Measurements from ENCODE around the gene XYLT2. TPM values are rescaled to one million over a fixed set of nuclear protein-coding genes. Genes with fewer than 3 reads are reported as not detected.
"Not testable (repeated sequence)": the region's sequence is repeated elsewhere in the genome, so short reads cannot be mapped to it uniquely, and the experiment has no call there.

Gene XYLT2
- total and polyA plus RNA-seq, 5 donors: 13.2 to 19.1 (median 18.2) TPM

DNA sequence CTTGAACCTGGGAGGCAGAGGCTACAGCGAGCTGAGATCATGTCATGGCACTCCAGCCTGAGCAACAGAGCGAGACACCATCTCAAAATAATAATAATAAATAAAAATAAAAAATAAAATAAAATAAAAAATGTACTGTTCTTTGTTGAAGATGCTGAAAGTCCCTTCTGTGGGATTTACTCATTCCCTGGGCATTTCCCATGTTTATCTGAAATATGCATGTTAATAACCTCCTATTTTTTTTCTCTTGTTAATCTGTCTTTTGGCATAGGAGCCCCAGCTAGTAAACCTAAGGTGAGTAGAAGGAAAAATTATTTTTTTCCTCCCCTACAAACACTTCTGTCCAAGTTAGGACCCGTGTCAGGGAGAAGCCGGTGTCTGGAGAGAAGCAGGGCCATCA is 37.3 kb upstream of the XYLT2 start:
- Histone ChIP-seq H3K4me3 (ENCODE audit: low read length) (no peak overlapping the region), H3K27ac (ENCODE audit: low read length) (no peak overlapping the region), H3K4me1 (ENCODE audit: control insufficient read depth, insufficient read depth, low read length) (no peaks in the 10 kb centered on the region), H3K27me3 (ENCODE audit: control insufficient read depth, insufficient read depth) (no peaks in the 10 kb centered on the region), H3K9me3 (ENCODE audit: control insufficient read depth, low read length) (no peaks in the 10 kb centered on the region)
- intact Hi-C loops (cut with DNase I): no loop called here
- ATAC-seq (no peak), DNase-seq (no peak)
- WGBS: 90% methylated on average over 4 of the region's 4 CpGs

DNA sequence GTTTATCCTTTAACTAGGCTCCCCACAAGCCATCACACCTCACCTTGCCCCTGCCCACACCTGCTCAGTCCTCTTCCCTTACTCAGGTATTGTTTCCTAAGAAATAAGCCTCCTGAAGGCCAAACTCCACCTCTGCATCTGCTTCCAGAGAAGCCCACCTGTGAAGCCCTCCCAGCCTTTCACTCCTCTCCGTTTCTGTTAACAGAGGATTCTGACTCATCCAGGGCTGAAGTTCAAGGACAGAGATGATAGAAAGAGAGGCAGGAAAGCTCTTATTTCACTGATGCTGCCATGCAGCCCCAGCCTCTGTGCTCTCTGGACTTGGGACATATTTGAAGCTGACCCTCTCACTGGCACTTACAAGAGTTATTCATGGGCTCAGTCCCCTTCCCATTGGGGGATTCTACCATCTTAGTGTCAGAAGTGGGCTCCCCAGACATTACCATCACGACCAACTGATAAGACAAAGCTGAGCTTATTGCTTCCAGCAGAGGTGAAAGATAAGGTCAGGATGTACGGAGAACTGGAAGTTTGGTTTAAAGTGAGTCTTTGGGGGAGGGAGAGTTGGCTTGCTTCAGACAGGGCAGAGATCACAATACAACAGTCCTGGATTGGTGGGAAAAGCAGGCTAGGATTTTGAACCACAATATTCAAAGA is 35.3 kb upstream of the XYLT2 start:
- no peak overlapping the region for H3K27ac ChIP-seq (ENCODE audit: low read length)
- no peaks in the 10 kb centered on the region for H3K4me1 ChIP-seq (ENCODE audit: control insufficient read depth, insufficient read depth, low read length)
- no peak overlapping the region for H3K4me3 ChIP-seq (ENCODE audit: low read length)
- no peaks in the 10 kb centered on the region for H3K27me3 ChIP-seq (ENCODE audit: control insufficient read depth, insufficient read depth)
- intact Hi-C loops (cut with DNase I): no loop called here
- WGBS: 29% methylated on average over 3 of the region's 3 CpGs
- no peak for ATAC-seq
- H3K9me3 ChIP-seq (ENCODE audit: control insufficient read depth, low read length): no peaks in the 10 kb centered on the region
- no peak for DNase-seq

DNA sequence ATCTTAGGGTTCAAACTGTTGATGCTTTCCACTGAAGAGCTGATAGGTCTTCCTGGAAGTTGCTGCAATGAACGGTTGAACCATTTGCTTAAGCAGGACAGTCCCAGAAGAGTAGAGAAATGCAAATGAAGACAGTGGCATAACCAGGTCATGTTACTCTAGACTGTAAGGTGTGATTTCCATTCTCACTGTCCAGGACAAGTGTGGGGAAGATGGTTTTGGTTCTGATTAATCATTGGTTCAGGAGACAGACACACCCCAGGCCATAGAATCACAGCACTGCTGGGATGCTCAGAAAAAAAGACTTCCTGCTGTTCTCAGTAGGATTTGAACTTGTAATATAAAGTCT is 34.8 kb upstream of the XYLT2 start:
- no peak for ATAC-seq
- intact Hi-C loops (cut with DNase I): no loop called here
- DNase-seq: no peak
- Histone ChIP-seq H3K4me1 (ENCODE audit: control insufficient read depth, insufficient read depth, low read length) (no peaks in the 10 kb centered on the region), H3K27ac (ENCODE audit: low read length) (no peak overlapping the region), H3K4me3 (ENCODE audit: low read length) (no peak overlapping the region), H3K27me3 (ENCODE audit: control insufficient read depth, insufficient read depth) (no peaks in the 10 kb centered on the region), H3K9me3 (ENCODE audit: control insufficient read depth, low read length) (no peaks in the 10 kb centered on the region)
- WGBS: 32% methylated on average over 1 of the region's 1 CpG

DNA sequence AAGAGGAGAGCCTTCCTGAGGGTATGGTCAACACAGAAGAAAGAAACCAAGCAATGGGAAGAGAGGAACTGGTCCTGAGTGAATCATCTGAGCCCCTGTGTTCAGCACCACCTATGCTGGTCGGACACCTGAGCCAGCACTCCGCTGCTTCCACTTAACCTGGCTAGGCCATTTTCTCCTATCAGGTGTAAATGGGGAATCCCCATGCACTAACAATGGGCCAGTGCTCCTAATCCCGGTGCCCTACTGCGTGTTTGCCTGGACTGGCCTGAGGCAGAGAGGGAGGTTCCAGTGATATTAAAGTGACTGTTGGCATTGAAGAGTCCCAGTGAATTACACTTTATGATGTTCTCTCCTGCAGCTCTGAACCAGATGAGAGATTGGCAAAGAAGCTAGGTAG is 34.4 kb upstream of the XYLT2 start:
- WGBS: 72% methylated on average over 4 of the region's 4 CpGs
- no peak for ATAC-seq
- Histone ChIP-seq H3K27me3 (ENCODE audit: control insufficient read depth, insufficient read depth) (no peaks in the 10 kb centered on the region), H3K4me3 (ENCODE audit: low read length) (no peak overlapping the region), H3K27ac (ENCODE audit: low read length) (no peak overlapping the region), H3K4me1 (ENCODE audit: control insufficient read depth, insufficient read depth, low read length) (no peaks in the 10 kb centered on the region), H3K9me3 (ENCODE audit: control insufficient read depth, low read length) (no peaks in the 10 kb centered on the region)
- DNase-seq: no peak
- intact Hi-C loops (cut with DNase I): no loop called here

DNA sequence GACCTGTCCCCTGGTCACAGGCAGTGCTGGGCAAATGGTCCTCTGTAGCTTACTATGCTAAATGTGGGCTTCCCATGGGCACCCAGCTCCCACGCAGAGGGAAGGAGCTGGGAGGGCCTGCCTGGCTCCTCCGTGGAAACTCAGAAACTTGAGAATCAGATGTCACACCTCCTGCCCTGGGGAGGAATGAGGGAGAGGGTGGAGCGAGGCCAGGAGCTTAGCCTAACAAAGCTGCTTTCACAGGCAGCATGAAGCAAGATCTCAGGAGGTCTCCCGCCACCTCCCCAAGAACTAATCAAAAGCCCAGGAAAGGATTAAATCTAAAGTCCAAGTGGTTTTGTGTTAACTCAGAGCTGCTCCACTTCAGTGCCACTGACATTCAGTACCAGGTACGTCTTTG is 33.6 kb upstream of the XYLT2 start:
- Histone ChIP-seq H3K27ac (ENCODE audit: low read length) (no peak overlapping the region), H3K9me3 (ENCODE audit: control insufficient read depth, low read length) (no peaks in the 10 kb centered on the region), H3K4me3 (ENCODE audit: low read length) (no peak overlapping the region), H3K27me3 (ENCODE audit: control insufficient read depth, insufficient read depth) (no peaks in the 10 kb centered on the region), H3K4me1 (ENCODE audit: control insufficient read depth, insufficient read depth, low read length) (no peaks in the 10 kb centered on the region)
- intact Hi-C loops (cut with DNase I): no loop called here
- peak in 1 of 3 donors; percentile 28 for DNase-seq
- ATAC-seq: peak; percentile 42 to 49
- WGBS: 59% methylated on average over 5 of the region's 5 CpGs

DNA sequence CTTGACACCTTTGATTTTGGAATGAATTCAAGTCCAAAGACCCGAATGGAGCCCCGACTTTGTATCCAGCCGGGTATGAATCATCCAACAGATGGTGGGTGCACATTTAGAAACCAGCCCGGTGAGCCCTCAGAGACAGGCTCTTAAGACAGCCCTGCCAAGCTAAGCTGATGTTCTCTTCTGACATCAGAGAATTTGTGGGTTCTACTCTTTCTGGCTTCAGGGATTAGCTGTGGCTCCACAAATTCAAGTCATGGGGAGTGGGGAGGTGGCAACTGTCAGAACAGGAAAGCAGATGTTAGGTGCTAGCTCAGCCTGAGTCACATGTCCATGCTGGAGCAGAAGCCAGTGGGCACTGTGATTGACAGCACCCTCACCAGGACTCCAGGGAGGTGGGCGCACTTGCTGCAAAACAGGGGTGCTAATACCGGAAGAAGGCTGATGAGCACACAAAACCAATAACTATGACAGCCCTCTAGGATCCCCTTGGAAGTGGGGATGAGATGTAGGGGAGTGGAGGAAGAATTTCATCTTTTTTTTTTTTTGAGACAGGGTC is 31.4 kb upstream of the XYLT2 start:
- WGBS: 79% methylated on average over 6 of the region's 6 CpGs
- H3K4me3 ChIP-seq (ENCODE audit: low read length): no peak overlapping the region
- intact Hi-C loops (cut with DNase I): no loop called here
- no peaks in the 10 kb centered on the region for H3K27me3 ChIP-seq (ENCODE audit: control insufficient read depth, insufficient read depth)
- H3K9me3 ChIP-seq (ENCODE audit: control insufficient read depth, low read length): no peaks in the 10 kb centered on the region
- DNase-seq: no peak
- H3K27ac ChIP-seq (ENCODE audit: low read length): no peak overlapping the region
- H3K4me1 ChIP-seq (ENCODE audit: control insufficient read depth, insufficient read depth, low read length): no peaks in the 10 kb centered on the region
- ATAC-seq: no peak

DNA sequence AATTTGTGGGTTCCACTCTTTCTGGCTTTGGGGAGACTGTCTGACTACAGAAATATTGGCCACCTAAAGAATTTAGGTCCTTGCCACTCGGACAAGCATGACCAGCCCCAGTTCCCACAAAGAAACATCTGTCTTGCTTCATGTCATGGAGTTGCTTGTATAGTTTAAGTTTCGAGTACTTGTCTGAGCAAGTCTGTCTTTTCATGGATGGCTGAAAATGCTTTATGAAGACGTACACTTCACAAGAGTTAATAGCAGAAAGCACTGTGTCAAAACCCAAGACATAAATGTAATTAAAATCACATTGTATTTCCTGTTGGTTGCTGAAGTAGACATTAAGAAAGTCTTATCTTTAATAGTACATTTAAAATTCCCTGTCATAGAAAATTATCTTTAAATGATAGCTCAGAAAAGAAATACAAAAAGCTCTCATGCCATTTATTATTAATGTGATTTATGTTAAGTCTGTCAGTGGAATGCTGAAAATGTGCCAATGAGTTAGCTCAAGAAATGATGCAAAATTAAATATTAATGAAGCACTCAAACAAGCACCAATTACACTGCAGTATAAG is 29.8 kb upstream of the XYLT2 start:
- intact Hi-C loops (cut with DNase I): no loop called here
- 64% methylated on average over 3 of the region's 3 CpGs for WGBS
- H3K27me3 ChIP-seq (ENCODE audit: control insufficient read depth, insufficient read depth): no peaks in the 10 kb centered on the region

DNA sequence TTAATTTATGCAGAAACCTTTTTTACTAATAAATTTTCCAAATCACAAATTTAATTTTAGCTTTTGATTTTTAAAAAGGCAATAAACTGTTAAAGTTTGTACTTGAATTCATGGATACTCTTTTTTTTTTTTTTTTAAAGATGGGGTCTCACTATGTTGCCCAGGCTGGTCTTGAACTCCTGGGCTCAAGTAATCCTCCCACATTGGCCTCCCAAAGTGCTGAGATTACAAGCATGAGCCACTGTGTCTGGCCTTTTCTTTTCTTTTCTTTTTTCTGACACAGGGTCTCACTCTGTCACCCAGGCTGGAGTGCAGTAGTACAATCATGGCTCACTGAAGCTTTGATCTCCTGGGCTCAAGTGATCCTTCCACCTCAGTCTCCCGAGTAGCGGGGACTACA is 29.3 kb upstream of the XYLT2 start:
- H3K4me1 ChIP-seq (ENCODE audit: control insufficient read depth, insufficient read depth, low read length); H3K9me3 ChIP-seq (ENCODE audit: control insufficient read depth, low read length); intact Hi-C loops (cut with DNase I); ATAC-seq; H3K4me3 ChIP-seq (ENCODE audit: low read length); DNase-seq; H3K27me3 ChIP-seq (ENCODE audit: control insufficient read depth, insufficient read depth); H3K27ac ChIP-seq (ENCODE audit: low read length): not testable (repeated sequence)
- 90% methylated on average over 2 of the region's 2 CpGs for WGBS

More for the DNA sequence above, 29.8 kb upstream of the XYLT2 start:
- DNase-seq (no peak), ATAC-seq (no peak)
- Histone ChIP-seq H3K9me3 (ENCODE audit: control insufficient read depth, low read length) (no peaks in the 10 kb centered on the region), H3K4me3 (ENCODE audit: low read length) (no peak overlapping the region), H3K4me1 (ENCODE audit: control insufficient read depth, insufficient read depth, low read length) (no peaks in the 10 kb centered on the region), H3K27ac (ENCODE audit: low read length) (no peak overlapping the region)

DNA sequence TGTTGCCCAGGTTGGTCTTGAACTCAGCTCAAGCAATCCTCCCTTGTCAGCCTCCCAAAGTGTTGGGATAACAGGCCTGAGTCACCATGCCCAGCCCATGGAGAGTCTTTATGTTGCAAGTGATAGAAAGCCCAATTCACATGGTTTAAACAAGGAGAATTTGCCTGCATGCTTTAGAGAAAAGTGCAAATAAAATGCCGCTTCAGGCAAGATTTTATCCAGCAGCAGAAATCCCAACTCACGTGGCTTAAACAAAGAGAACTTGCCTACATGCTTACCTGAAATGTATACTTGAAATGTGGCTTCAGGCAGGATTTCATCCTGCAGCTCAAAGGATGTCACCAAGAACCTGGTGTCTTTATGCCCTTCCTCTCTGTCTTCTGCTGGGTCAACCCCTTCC is 28.8 kb upstream of the XYLT2 start:
- no peak for ATAC-seq
- no peak overlapping the region for H3K4me3 ChIP-seq (ENCODE audit: low read length)
- intact Hi-C loops (cut with DNase I): no loop called here
- no peak overlapping the region for H3K27ac ChIP-seq (ENCODE audit: low read length)
- no peaks in the 10 kb centered on the region for H3K4me1 ChIP-seq (ENCODE audit: control insufficient read depth, insufficient read depth, low read length)
- H3K9me3 ChIP-seq (ENCODE audit: control insufficient read depth, low read length): no peaks in the 10 kb centered on the region
- no peak for DNase-seq
- 94% methylated on average over 2 of the region's 2 CpGs for WGBS
- H3K27me3 ChIP-seq (ENCODE audit: control insufficient read depth, insufficient read depth): no peaks in the 10 kb centered on the region

DNA sequence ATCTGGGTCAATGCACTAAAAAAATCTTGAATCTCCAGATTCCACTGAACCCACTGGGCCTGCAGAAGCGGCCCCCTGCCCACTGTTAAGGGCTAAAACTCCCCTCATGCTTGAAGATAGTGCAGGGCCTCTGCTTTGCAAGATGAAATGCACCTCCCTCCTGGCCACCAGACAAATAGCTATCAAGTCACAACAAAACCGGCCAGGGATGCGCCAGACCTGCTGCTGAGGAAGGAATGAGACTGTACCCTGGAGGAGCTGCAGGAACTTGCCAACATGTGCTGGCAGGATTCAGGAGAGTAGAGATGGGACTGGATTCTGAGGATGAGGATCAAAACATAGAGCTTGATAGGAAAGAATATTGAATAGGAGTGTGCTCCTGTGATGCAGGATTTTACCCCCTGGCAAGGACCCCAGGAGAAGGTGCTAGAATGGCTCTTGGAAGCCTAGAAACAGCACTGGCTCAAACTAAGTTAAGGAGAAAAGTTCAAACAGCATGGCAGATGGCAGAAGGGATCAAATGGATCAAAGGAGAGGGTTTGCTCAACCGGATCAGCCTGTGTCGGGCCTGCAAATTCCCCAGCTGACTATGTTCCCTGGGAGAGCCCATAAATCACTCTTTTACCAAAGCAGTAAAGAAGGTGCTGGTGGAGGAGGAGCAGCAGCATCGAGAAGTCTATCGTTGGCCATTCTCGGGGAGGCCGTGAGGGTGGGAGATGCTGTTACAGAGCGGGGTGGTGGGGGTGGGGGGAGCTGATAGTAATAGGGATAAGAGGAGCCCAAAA is 27.2 kb upstream of the XYLT2 start:
- Histone ChIP-seq H3K27me3 (ENCODE audit: control insufficient read depth, insufficient read depth) (no peaks in the 10 kb centered on the region), H3K27ac (ENCODE audit: low read length) (no peak overlapping the region), H3K9me3 (ENCODE audit: control insufficient read depth, low read length) (no peaks in the 10 kb centered on the region), H3K4me1 (ENCODE audit: control insufficient read depth, insufficient read depth, low read length) (no peaks in the 10 kb centered on the region), H3K4me3 (ENCODE audit: low read length) (no peak overlapping the region)
- no peak for DNase-seq
- no peak for ATAC-seq
- intact Hi-C loops (cut with DNase I): no loop called here
- WGBS: 71% methylated on average over 10 of the region's 10 CpGs

DNA sequence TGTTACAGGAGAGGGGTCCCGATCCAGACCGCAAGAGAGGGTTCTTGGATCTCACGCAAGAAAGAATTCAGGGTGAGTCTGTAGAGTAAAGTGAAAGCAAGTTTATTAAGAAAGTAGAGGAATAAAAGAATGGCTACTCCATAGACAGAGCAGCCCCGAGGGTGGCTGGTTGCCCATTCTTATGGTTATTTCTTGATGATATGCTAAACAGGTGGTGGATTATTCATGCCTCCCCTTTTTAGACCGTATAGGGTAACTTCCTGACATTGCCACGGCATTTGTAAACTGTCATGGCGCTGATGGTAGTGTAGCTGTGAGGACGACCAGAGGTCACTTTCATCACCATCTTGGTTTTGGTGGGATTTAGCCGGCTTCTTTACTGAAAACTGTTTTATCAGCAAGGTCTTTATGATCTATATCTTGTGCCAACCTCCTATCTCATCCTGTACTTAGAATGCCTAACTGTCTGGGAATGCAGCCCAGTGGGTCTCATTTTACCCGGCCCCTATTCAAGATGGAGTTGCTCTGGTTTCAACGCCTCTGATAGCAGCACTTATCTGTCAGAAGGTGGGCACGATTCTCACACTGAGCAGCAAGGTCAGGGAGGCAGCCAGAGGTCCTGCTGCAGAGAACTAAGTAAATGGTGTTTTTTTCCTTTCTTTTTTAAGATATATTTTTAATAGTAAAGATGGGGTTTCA is 26.5 kb upstream of the XYLT2 start:
- Histone ChIP-seq H3K9me3 (ENCODE audit: control insufficient read depth, low read length) (no peaks in the 10 kb centered on the region), H3K4me1 (ENCODE audit: control insufficient read depth, insufficient read depth, low read length) (no peaks in the 10 kb centered on the region), H3K27ac (ENCODE audit: low read length) (no peak overlapping the region), H3K27me3 (ENCODE audit: control insufficient read depth, insufficient read depth) (no peaks in the 10 kb centered on the region), H3K4me3 (ENCODE audit: low read length) (no peak overlapping the region)
- intact Hi-C loops (cut with DNase I): no loop called here
- WGBS: 68% methylated on average over 12 of the region's 12 CpGs
- DNase-seq (no peak), ATAC-seq (no peak)

Data from right cardiac atrium (tissue), 5 donors.